Suprapubic skin (tissue), 4 donors: ENCODE results near the gene CRYBG1.

Source experiments
- CTCF ChIP-seq, 2 donors: fragments of 200-600 bp in 1 of 2; fragments of 450-650 bp in 1 of 2; sonication (generic) in 1 of 2; IDR thresholded peaks; one replicate each; pipeline ENCODE4 v1.5.1; 2016 to 2019; ENCODE audit warnings: antibody characterized with exemption in 2 of 2, mild to moderate bottlenecking in 1 of 2, moderate library complexity in 1 of 2
- EP300 ChIP-seq: sonication (generic); formaldehyde crosslinking; IDR thresholded peaks from one replicate; pipeline ENCODE4 v1.6.1; 2017; ENCODE audit warnings: antibody characterized with exemption
- POLR2A ChIP-seq, 2 donors: fragments of 450-650 bp; IDR thresholded peaks; one replicate each; pipeline ENCODE4 v1.6.1; 2017; ENCODE audit warnings: antibody characterized with exemption in 2 of 2, mild to moderate bottlenecking in 2 of 2, moderate library complexity in 2 of 2
- POLR2AphosphoS5 ChIP-seq, 3 donors: sonication (generic); formaldehyde crosslinking; IDR thresholded peaks; one replicate each; pipeline ENCODE4 v1.6.1; 2017; ENCODE audit warnings: antibody characterized with exemption in 3 of 3

GRCh38 chr6:106511288-106512047 is 151.0 kb downstream of the CRYBG1 start:
- TF ChIP-seq CTCF (IDR thresholded peaks at IDR 0.05) (no peak), POLR2AphosphoS5 (IDR thresholded peaks at IDR 0.05) (no peak), POLR2A (IDR thresholded peaks at IDR 0.05) (no peak), EP300 (no peak)
